Colonic mucosa (tissue), 4 donors: ENCODE results near the gene ADGRA3. TPM values are rescaled to one million over a fixed set of nuclear protein-coding genes. Genes with fewer than 3 reads are reported as not detected.

Source experiments
- DNase-seq: peaks from one replicate; pipeline ENCODE4 v3.0.0-alpha.2; 2020
- H3K27ac ChIP-seq: fragments of 200-600 bp; one replicate; pipeline ENCODE4 v1.8.0; 2021
- H3K27me3 ChIP-seq: fragments of 200-600 bp; one replicate; pipeline ENCODE4 v1.8.0; 2021
- H3K36me3 ChIP-seq: fragments of 200-600 bp; one replicate; pipeline ENCODE4 v1.8.0; 2021
- H3K4me1 ChIP-seq: fragments of 200-600 bp; one replicate; pipeline ENCODE4 v1.8.0; 2021; ENCODE audit warnings: mild to moderate bottlenecking
- H3K4me3 ChIP-seq: fragments of 200-600 bp; one replicate; pipeline ENCODE4 v1.8.0; 2021
- H3K9ac ChIP-seq, 2 donors: one replicate each; pipeline ENCODE4 v1.7.0; 2013; ENCODE audit warnings: control low read depth in 2 of 2, low read depth in 2 of 2, low read length in 2 of 2
- H3K9me3 ChIP-seq: fragments of 200-600 bp; one replicate; pipeline ENCODE4 v1.8.0; 2021
- CTCF ChIP-seq: fragments of 200-600 bp; IDR thresholded peaks from one replicate; pipeline ENCODE4 v1.8.0; 2022; ENCODE audit warnings: antibody characterized with exemption, mild to moderate bottlenecking
- intact Hi-C: fragments of 100-400 bp; cut with DNase I; formaldehyde crosslinking; loops from one replicate; pipeline ENCODE4 v1.14.1; 2022
- total RNA-seq, 2 donors: library from RNA; stranded (reverse); fragmentation: NEBNext Ultra II Directional in 1 of 2; extraction: Animal tissue kit (Norgen Biotek cat#: 25700) in 1 of 2; gene quantifications; one replicate each; pipeline ENCODE4 v1.2.1, GENCODE V29; 2021
- donor health status: healthy.
- donor health status: DM: no; HTN: no; CAD: no.
- donor health status: DM: no; HTN: no; CAD: no.

Gene ADGRA3
- total RNA-seq, 2 donors from 2014 or later, result 34.8 to 47.2 TPM

GRCh38 chr4:22343606-22344005, 172.3 kb downstream of the ADGRA3 start:
- no peak for TF ChIP-seq CTCF
- no peaks in the 10 kb centered on the region for H3K4me1 ChIP-seq
- no peaks in the 10 kb centered on the region for H3K9me3 ChIP-seq
- no peaks in the 10 kb centered on the region for H3K27me3 ChIP-seq
- no peak for DNase-seq
- no peak overlapping the region for H3K27ac ChIP-seq
- H3K9ac ChIP-seq, result no peak overlapping the region
- H3K4me3 ChIP-seq, result no peak overlapping the region
- intact Hi-C loops, result no loop called here
- no peaks in the 10 kb centered on the region for H3K36me3 ChIP-seq

- Histone ChIP-seq H3K9ac (no peak overlapping the region), H3K4me3 (no peak overlapping the region), H3K27me3 (no peaks in the 10 kb centered on the region), H3K36me3 (no peaks in the 10 kb centered on the region), H3K9me3 (no peaks in the 10 kb centered on the region), H3K4me1 (no peaks in the 10 kb centered on the region), H3K27ac (no peak overlapping the region)
- TF ChIP-seq CTCF, result no peak
- DNase-seq, result no peak
- intact Hi-C loops, result no loop called here
Measured at GRCh38 chr4:22339491-22339890, 176.4 kb downstream of the ADGRA3 start.

- Histone ChIP-seq H3K4me1 (no peaks in the 10 kb centered on the region), H3K4me3 (no peak overlapping the region), H3K9me3 (no peaks in the 10 kb centered on the region), H3K27me3 (no peaks in the 10 kb centered on the region), H3K36me3 (no peaks in the 10 kb centered on the region), H3K9ac (no peak overlapping the region), H3K27ac (no peak overlapping the region)
- intact Hi-C loops, result no loop called here
- TF ChIP-seq CTCF, result no peak
- DNase-seq, result no peak
Measured at GRCh38 chr4:22338796-22339195, 177.1 kb downstream of the ADGRA3 start.

Other genes starting within 250 kb of the ADGRA3 start
- 1 to 10 TPM; 4.6 to 9.5 TPM for gene GBA3, start 176.9 kb upstream of the ADGRA3 start, total RNA-seq